Astrocyte (in vitro differentiated cells and primary cell): ENCODE measurements around the gene CFAP97. TPM values are rescaled to one million over a fixed set of nuclear protein-coding genes. Genes with fewer than 3 reads are reported as not detected.

Experiments used
- DNase-seq: peaks from one replicate; pipeline ENCODE4 v3.0.0-alpha.2; 2010; ENCODE audit warnings: low read depth
- FAIRE-seq: peaks from 2 replicates; lab custom pipeline; 2011; peaks lifted over from hg19 to GRCh38; lab: Jason Lieb, UNC
- H2AFZ ChIP-seq: 2 replicates; pipeline ENCODE4 v1.6.0; 2012; ENCODE audit warnings: low read depth, low read length, inconsistent platforms
- H3K27ac ChIP-seq: 2 replicates; pipeline ENCODE4 v1.5.1; 2011; ENCODE audit warnings: low read depth, low read length, inconsistent platforms
- H3K27me3 ChIP-seq: 2 replicates; pipeline ENCODE4 v1.6.0; 2011; ENCODE audit warnings: low read length, inconsistent platforms; ENCODE audit not compliant: insufficient read depth
- H3K36me3 ChIP-seq: 2 replicates; pipeline ENCODE4 v1.5.1; 2011; ENCODE audit warnings: low read length, inconsistent platforms; ENCODE audit not compliant: insufficient read depth
- H3K4me1 ChIP-seq: 2 replicates; pipeline ENCODE4 v1.5.1; 2011; ENCODE audit warnings: low read length, inconsistent platforms; ENCODE audit not compliant: insufficient read depth
- H3K4me2 ChIP-seq: 2 replicates; pipeline ENCODE4 v1.6.0; 2012; ENCODE audit warnings: low read length, inconsistent platforms
- H3K4me3 ChIP-seq: 2 replicates; pipeline ENCODE4 v1.5.1; 2011; ENCODE audit warnings: low read depth, mild to moderate bottlenecking, low read length, inconsistent platforms; ENCODE audit not compliant: insufficient read depth
- H3K79me2 ChIP-seq: 2 replicates; pipeline ENCODE4 v1.6.0; 2012; ENCODE audit warnings: mild to moderate bottlenecking, low read length, inconsistent platforms; ENCODE audit not compliant: insufficient read depth
- H3K9ac ChIP-seq: 2 replicates; pipeline ENCODE4 v1.6.0; 2012; ENCODE audit warnings: mild to moderate bottlenecking, low read length, inconsistent platforms
- H3K9me3 ChIP-seq: 2 replicates; pipeline ENCODE4 v1.5.1; 2012; ENCODE audit warnings: low read depth, mild to moderate bottlenecking, low read length, inconsistent platforms; ENCODE audit not compliant: insufficient read depth
- H4K20me1 ChIP-seq: 2 replicates; pipeline ENCODE4 v1.6.0; 2012; ENCODE audit warnings: low read length, inconsistent platforms; ENCODE audit not compliant: insufficient read depth
- H3K27ac Mint-ChIP-seq: one replicate; pipeline ENCODE4 v1.8.0; 2021; ENCODE audit warnings: mild to moderate bottlenecking, mixed read lengths; ENCODE audit not compliant: unreplicated experiment
- H3K27me3 Mint-ChIP-seq: one replicate; pipeline ENCODE4 v1.8.0; 2021; ENCODE audit warnings: low read depth, mixed read lengths; ENCODE audit not compliant: unreplicated experiment
- H3K36me3 Mint-ChIP-seq: one replicate; pipeline ENCODE4 v1.8.0; 2021; ENCODE audit warnings: low read depth, mixed read lengths; ENCODE audit not compliant: unreplicated experiment
- H3K4me1 Mint-ChIP-seq: one replicate; pipeline ENCODE4 v1.8.0; 2021; ENCODE audit warnings: low read depth, mixed read lengths; ENCODE audit not compliant: unreplicated experiment
- H3K4me3 Mint-ChIP-seq: one replicate; pipeline ENCODE4 v1.8.0; 2021; ENCODE audit warnings: mild to moderate bottlenecking, moderate library complexity, mixed read lengths; ENCODE audit not compliant: unreplicated experiment
- H3K9me3 Mint-ChIP-seq: one replicate; pipeline ENCODE4 v1.8.0; 2021; ENCODE audit warnings: mild to moderate bottlenecking, mixed read lengths; ENCODE audit not compliant: unreplicated experiment
- EZH2 ChIP-seq: IDR thresholded peaks from 2 replicates; pipeline ENCODE4 v1.6.1; 2012; ENCODE audit warnings: mild to moderate bottlenecking, low read length, inconsistent platforms; ENCODE audit not compliant: insufficient read depth
- total RNA-seq: library from RNA; stranded (reverse); gene quantifications from 2 replicates; pipeline ENCODE4 v1.2.1, GENCODE V29; 2021
- TF ChIP-seq, protein P1 (sequence below): IDR thresholded peaks from 2 replicates; pipeline ENCODE4 v1.5.1; 2011; ENCODE audit warnings: low read depth, mild to moderate bottlenecking, inconsistent platforms, low read length, moderate library complexity; ENCODE audit not compliant: insufficient read depth

CFAP97 gene
- total RNA-seq, 1 donor from 2014 or later, result 22.7 TPM

- Mint-ChIP-seq H3K36me3 (no peaks in the 10 kb centered on the region), H3K9me3 (no peaks in the 10 kb centered on the region), H3K27me3 (no peaks in the 10 kb centered on the region), H3K27ac (peak within 1 kb of the TSS; percentile 92), H3K4me3 (peak within 1 kb of the TSS; percentile 98), H3K4me1 (peaks cover 20% of the 10 kb centered on the region)
- H3K79me2 ChIP-seq, result peaks cover 48% of the 10 kb centered on the region
- H3K36me3 ChIP-seq, result no peaks in the 10 kb centered on the region
- no peaks in the 10 kb centered on the region for H3K9me3 ChIP-seq
- no peak for FAIRE-seq
- peak within 1 kb of the TSS; percentile 89 for H3K9ac ChIP-seq
- H3K4me1 ChIP-seq, result peaks cover 23% of the 10 kb centered on the region
- peak; percentile 54 for DNase-seq
- peak within 1 kb of the TSS; percentile 77 for H2AFZ ChIP-seq
- H3K27ac ChIP-seq, result peak within 1 kb of the TSS; percentile 83
- H3K4me2 ChIP-seq, result peak within 1 kb of the TSS; percentile 94
- TF ChIP-seq EZH2, result no peak
- TF ChIP-seq, protein P1, sequence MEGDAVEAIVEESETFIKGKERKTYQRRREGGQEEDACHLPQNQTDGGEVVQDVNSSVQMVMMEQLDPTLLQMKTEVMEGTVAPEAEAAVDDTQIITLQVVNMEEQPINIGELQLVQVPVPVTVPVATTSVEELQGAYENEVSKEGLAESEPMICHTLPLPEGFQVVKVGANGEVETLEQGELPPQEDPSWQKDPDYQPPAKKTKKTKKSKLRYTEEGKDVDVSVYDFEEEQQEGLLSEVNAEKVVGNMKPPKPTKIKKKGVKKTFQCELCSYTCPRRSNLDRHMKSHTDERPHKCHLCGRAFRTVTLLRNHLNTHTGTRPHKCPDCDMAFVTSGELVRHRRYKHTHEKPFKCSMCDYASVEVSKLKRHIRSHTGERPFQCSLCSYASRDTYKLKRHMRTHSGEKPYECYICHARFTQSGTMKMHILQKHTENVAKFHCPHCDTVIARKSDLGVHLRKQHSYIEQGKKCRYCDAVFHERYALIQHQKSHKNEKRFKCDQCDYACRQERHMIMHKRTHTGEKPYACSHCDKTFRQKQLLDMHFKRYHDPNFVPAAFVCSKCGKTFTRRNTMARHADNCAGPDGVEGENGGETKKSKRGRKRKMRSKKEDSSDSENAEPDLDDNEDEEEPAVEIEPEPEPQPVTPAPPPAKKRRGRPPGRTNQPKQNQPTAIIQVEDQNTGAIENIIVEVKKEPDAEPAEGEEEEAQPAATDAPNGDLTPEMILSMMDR, result no peak
- no peaks in the 10 kb centered on the region for H3K27me3 ChIP-seq
- H4K20me1 ChIP-seq, result peaks cover 23% of the 10 kb centered on the region
- peak within 1 kb of the TSS; percentile 86 for H3K4me3 ChIP-seq
Observed at GRCh38 chr4:185209031-185209851, 5.4 kb upstream of the CFAP97 start, which contains the start of gene SNX25. SNX25 (plus strand) TSS chr4:185209598; CDS start chr4:185209827, 229 bp downstream.

- TF ChIP-seq EZH2, result no peak
- TF ChIP-seq, protein P1, result no peak
- H2AFZ ChIP-seq, result no peak overlapping the region
- no peak overlapping the region for H3K9ac ChIP-seq
- no peak overlapping the region for H3K27ac ChIP-seq
- peaks cover 12% of the 10 kb centered on the region for H4K20me1 ChIP-seq
- H3K4me2 ChIP-seq, result no peak overlapping the region
- Mint-ChIP-seq H3K4me3 (peak overlapping the region; percentile 20), H3K4me1 (peaks cover 11% of the 10 kb centered on the region), H3K9me3 (no peaks in the 10 kb centered on the region), H3K27me3 (no peaks in the 10 kb centered on the region), H3K27ac (no peak overlapping the region), H3K36me3 (no peaks in the 10 kb centered on the region)
- peaks cover 37% of the 10 kb centered on the region for H3K79me2 ChIP-seq
- no peaks in the 10 kb centered on the region for H3K9me3 ChIP-seq
- peaks cover 35% of the 10 kb centered on the region for H3K4me1 ChIP-seq
- no peak for DNase-seq
- no peak overlapping the region for H3K4me3 ChIP-seq
- no peaks in the 10 kb centered on the region for H3K36me3 ChIP-seq
- FAIRE-seq, result no peak
- H3K27me3 ChIP-seq, result no peaks in the 10 kb centered on the region
Observed at GRCh38 chr4:185207466-185207865, 3.7 kb upstream of the CFAP97 start.
